ENCODE measurements around the gene NBEA.

The NBEA gene

DNA sequence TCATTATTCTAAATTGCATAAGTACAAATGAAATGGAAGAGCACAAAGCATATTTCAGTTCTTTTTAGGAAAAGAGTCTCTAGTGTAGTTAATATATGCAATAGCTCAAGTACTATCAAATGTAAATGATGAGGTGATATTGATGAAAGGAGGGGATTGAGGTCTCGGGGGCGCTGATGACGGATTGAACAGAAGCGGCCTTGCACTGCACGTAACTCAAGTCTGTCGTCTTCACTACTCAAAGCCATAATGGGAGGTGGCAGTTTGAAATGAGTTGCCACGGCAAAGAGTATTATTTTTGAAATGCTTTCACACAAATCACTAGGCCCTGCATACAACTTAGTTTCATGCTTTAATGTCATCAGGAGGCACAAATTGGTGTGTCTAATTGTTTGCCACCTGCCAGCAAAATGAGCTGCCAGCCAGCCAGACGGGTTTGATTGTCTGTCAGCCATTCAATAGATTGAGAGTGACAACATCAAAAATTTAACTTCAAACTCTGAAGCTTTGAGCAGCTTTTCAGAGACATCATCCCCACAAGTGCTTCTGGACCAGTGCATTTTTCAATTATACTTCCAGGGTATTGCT is 256.6 kb downstream of the NBEA start:
- Mint-ChIP-seq H3K27me3 (no peaks in the 10 kb centered on the region), H3K4me3 (no peak overlapping the region), H3K4me1 (ENCODE audit: low read depth) (no peaks in the 10 kb centered on the region), H3K9me3 (no peaks in the 10 kb centered on the region), H3K27ac (no peak overlapping the region), H3K36me3 (ENCODE audit: low read depth) (no peaks in the 10 kb centered on the region)
- intact Hi-C loops (cut with micrococcal nuclease) = no loop called here

GRCh38 chr13:35208587-35208986 is 266.5 kb downstream of the NBEA start:
- Mint-ChIP-seq H3K27ac (no peak overlapping the region), H3K9me3 (no peaks in the 10 kb centered on the region), H3K36me3 (ENCODE audit: low read depth) (no peaks in the 10 kb centered on the region), H3K4me1 (ENCODE audit: low read depth) (no peaks in the 10 kb centered on the region), H3K27me3 (no peaks in the 10 kb centered on the region), H3K4me3 (no peak overlapping the region)
- intact Hi-C loops (cut with micrococcal nuclease) = no loop called here

GRCh38 chr13:35210261-35210660 is 268.2 kb downstream of the NBEA start:
- intact Hi-C loops (cut with micrococcal nuclease) = no loop called here
- Mint-ChIP-seq H3K27ac (no peak overlapping the region), H3K27me3 (no peaks in the 10 kb centered on the region), H3K4me1 (ENCODE audit: low read depth) (no peaks in the 10 kb centered on the region), H3K4me3 (no peak overlapping the region), H3K36me3 (ENCODE audit: low read depth) (no peaks in the 10 kb centered on the region), H3K9me3 (no peaks in the 10 kb centered on the region)

DNA sequence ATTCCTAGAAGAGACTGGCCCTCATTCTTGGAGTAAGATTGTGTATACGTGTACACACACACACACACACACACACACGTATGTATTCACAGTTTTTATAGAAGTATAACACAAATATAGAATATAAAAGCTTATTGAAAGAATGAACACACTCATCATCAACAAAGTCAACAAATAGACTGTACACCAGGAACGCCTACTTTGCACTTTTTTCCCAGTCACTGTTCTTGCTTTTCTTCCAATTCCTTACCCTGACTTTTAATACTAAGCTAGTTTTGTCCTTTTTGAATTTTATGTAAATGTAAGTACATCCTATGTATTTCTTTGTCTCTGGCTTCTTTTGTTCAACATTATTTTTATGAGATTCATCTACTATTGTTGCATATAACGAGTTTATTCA is 269.9 kb downstream of the NBEA start:
- Mint-ChIP-seq H3K9me3 (no peaks in the 10 kb centered on the region), H3K4me1 (ENCODE audit: low read depth) (no peaks in the 10 kb centered on the region), H3K36me3 (ENCODE audit: low read depth) (no peaks in the 10 kb centered on the region), H3K4me3 (no peak overlapping the region), H3K27me3 (no peaks in the 10 kb centered on the region), H3K27ac (no peak overlapping the region)
- intact Hi-C loops (cut with micrococcal nuclease) = no loop called here

- Mint-ChIP-seq H3K4me1 (ENCODE audit: low read depth) (no peaks in the 10 kb centered on the region), H3K27me3 (no peaks in the 10 kb centered on the region), H3K27ac (no peak overlapping the region), H3K4me3 (no peak overlapping the region), H3K9me3 (no peaks in the 10 kb centered on the region), H3K36me3 (ENCODE audit: low read depth) (no peaks in the 10 kb centered on the region)
- intact Hi-C loops (cut with micrococcal nuclease) = no loop called here
Observed at GRCh38 chr13:35213911-35214310, 271.8 kb downstream of the NBEA start.

GRCh38 chr13:35216131-35216530 is 274.1 kb downstream of the NBEA start:
- no peaks in the 10 kb centered on the region for H3K36me3 Mint-ChIP-seq (ENCODE audit: low read depth)
- intact Hi-C loops (cut with micrococcal nuclease) = no loop called here
- H3K27ac Mint-ChIP-seq = no peak overlapping the region
- no peaks in the 10 kb centered on the region for H3K27me3 Mint-ChIP-seq
- no peak overlapping the region for H3K4me3 Mint-ChIP-seq
- H3K9me3 Mint-ChIP-seq = no peaks in the 10 kb centered on the region
- no peaks in the 10 kb centered on the region for H3K4me1 Mint-ChIP-seq (ENCODE audit: low read depth)

DNA sequence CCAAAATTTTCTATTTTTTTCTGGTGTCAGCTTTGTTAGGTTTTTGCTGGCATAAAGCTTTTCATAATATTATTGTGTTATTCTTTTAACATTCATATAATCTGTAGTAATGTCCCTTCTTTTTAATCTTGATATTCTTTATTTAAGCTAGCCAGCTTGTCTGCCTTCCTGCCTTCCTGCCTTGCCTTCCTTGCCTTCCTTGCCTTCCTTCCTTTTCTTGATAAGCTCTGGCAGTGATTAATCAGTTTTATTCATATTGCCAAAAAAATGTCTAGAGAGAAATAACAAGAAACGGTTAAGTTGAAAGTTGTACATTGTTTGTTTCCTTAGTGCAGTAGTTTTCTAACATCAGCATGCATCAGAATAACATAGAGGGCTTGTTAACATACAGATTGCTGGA is 277.0 kb downstream of the NBEA start:
- no peaks in the 10 kb centered on the region for H3K27me3 Mint-ChIP-seq
- H3K36me3 Mint-ChIP-seq (ENCODE audit: low read depth) = no peaks in the 10 kb centered on the region
- H3K4me1 Mint-ChIP-seq (ENCODE audit: low read depth) = no peaks in the 10 kb centered on the region
- no peaks in the 10 kb centered on the region for H3K9me3 Mint-ChIP-seq
- intact Hi-C loops (cut with micrococcal nuclease) = no loop called here
- no peak overlapping the region for H3K27ac Mint-ChIP-seq
- no peak overlapping the region for H3K4me3 Mint-ChIP-seq

GRCh38 chr13:35225159-35225558 is 283.1 kb downstream of the NBEA start:
- no peaks in the 10 kb centered on the region for H3K27me3 Mint-ChIP-seq
- no peak overlapping the region for H3K27ac Mint-ChIP-seq

GRCh38 chr13:35225582-35225981 is 283.5 kb downstream of the NBEA start:
- intact Hi-C loops (cut with micrococcal nuclease) = no loop called here
- Mint-ChIP-seq H3K27ac (no peak overlapping the region), H3K4me1 (ENCODE audit: low read depth) (no peaks in the 10 kb centered on the region), H3K36me3 (ENCODE audit: low read depth) (no peaks in the 10 kb centered on the region), H3K9me3 (no peaks in the 10 kb centered on the region), H3K27me3 (no peaks in the 10 kb centered on the region), H3K4me3 (no peak overlapping the region)

More at GRCh38 chr13:35225159-35225558, 283.1 kb downstream of the NBEA start:
- intact Hi-C loops (cut with micrococcal nuclease) = no loop called here
- Mint-ChIP-seq H3K9me3 (no peaks in the 10 kb centered on the region), H3K36me3 (ENCODE audit: low read depth) (no peaks in the 10 kb centered on the region), H3K4me1 (ENCODE audit: low read depth) (no peaks in the 10 kb centered on the region), H3K4me3 (no peak overlapping the region)

DNA sequence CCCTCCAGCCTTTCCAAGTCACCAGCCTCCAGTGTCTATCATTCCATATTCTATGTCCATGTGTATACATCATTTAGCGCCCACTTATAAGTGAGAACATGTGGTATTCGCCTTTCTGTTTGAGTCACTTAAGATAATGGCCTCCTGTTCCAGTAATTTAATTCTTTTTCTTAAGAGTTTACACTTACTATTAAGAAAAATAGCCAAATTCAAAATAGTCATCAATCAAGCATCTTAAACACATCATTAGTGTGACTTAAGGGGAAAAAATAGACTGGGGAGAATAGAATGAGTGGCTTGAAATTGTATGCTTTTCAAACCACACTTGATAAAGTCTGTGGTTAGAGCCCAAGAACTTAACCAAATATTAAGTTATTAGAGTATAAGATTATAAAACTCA is 286.5 kb downstream of the NBEA start:
- no peak overlapping the region for H3K27ac Mint-ChIP-seq

GRCh38 chr13:35231426-35231825 is 289.4 kb downstream of the NBEA start:
- no peaks in the 10 kb centered on the region for H3K9me3 Mint-ChIP-seq
- H3K27ac Mint-ChIP-seq = no peak overlapping the region
- no peak overlapping the region for H3K4me3 Mint-ChIP-seq
- H3K36me3 Mint-ChIP-seq (ENCODE audit: low read depth) = no peaks in the 10 kb centered on the region
- no peaks in the 10 kb centered on the region for H3K27me3 Mint-ChIP-seq
- intact Hi-C loops (cut with micrococcal nuclease) = no loop called here
- no peaks in the 10 kb centered on the region for H3K4me1 Mint-ChIP-seq (ENCODE audit: low read depth)

More for the DNA sequence above, 286.5 kb downstream of the NBEA start:
- no peaks in the 10 kb centered on the region for H3K36me3 Mint-ChIP-seq (ENCODE audit: low read depth)
- H3K4me1 Mint-ChIP-seq (ENCODE audit: low read depth) = no peaks in the 10 kb centered on the region
- no peak overlapping the region for H3K4me3 Mint-ChIP-seq
- no peaks in the 10 kb centered on the region for H3K9me3 Mint-ChIP-seq
- no peaks in the 10 kb centered on the region for H3K27me3 Mint-ChIP-seq
- intact Hi-C loops (cut with micrococcal nuclease) = no loop called here

- Mint-ChIP-seq H3K4me3 (no peak overlapping the region), H3K36me3 (ENCODE audit: low read depth) (no peaks in the 10 kb centered on the region), H3K4me1 (ENCODE audit: low read depth) (no peaks in the 10 kb centered on the region), H3K27me3 (no peaks in the 10 kb centered on the region), H3K27ac (no peak overlapping the region), H3K9me3 (peaks cover 14% of the 10 kb centered on the region)
- intact Hi-C loops (cut with micrococcal nuclease) = no loop called here
Observed at GRCh38 chr13:35238274-35238673, 296.2 kb downstream of the NBEA start.

- intact Hi-C loops (cut with micrococcal nuclease) = no loop called here
- no peaks in the 10 kb centered on the region for H3K36me3 Mint-ChIP-seq (ENCODE audit: low read depth)
- H3K4me1 Mint-ChIP-seq (ENCODE audit: low read depth) = no peaks in the 10 kb centered on the region
- H3K27ac Mint-ChIP-seq = no peak overlapping the region
- H3K9me3 Mint-ChIP-seq = peaks cover 36% of the 10 kb centered on the region
- no peak overlapping the region for H3K4me3 Mint-ChIP-seq
- no peaks in the 10 kb centered on the region for H3K27me3 Mint-ChIP-seq
Observed at GRCh38 chr13:35252536-35253205, 310.6 kb downstream of the NBEA start.

- Mint-ChIP-seq H3K27ac (no peak overlapping the region), H3K27me3 (no peaks in the 10 kb centered on the region), H3K4me3 (no peak overlapping the region), H3K36me3 (ENCODE audit: low read depth) (no peaks in the 10 kb centered on the region), H3K4me1 (ENCODE audit: low read depth) (no peaks in the 10 kb centered on the region), H3K9me3 (peaks cover 35% of the 10 kb centered on the region)
- intact Hi-C loops (cut with micrococcal nuclease) = no loop called here
Observed at GRCh38 chr13:35255241-35255640, 313.2 kb downstream of the NBEA start.

Measured in dendritic cell treated with granulocyte-macrophage colony-stimulating factor and Interleukin-4, amounts not matched to agents 40 ng/mL and 50 ng/mL, for 4 days (primary cell).